M059J (cell line): ENCODE results near the gene CR1. TPM values are rescaled to one million over a fixed set of nuclear protein-coding genes. Genes with fewer than 3 reads are reported as not detected.
"Not testable (repeated sequence)": the region's sequence is repeated elsewhere in the genome, so short reads cannot be mapped to it uniquely, and the experiment has no call there.

Source experiments
- DNase-seq: peaks from one replicate; pipeline ENCODE4 v3.0.0-alpha.2; 2012; ENCODE audit warnings: low read depth
- total RNA-seq: library from RNA; depleted of rRNA; stranded (reverse); fragments of >200 nt; shearing (Covaris generic); gene quantifications from 2 replicates; pipeline ENCODE4 v1.2.3, GENCODE V29; 2014

The CR1 gene
- total RNA-seq, 1 experiment from 2014 or later = not detected

DNA sequence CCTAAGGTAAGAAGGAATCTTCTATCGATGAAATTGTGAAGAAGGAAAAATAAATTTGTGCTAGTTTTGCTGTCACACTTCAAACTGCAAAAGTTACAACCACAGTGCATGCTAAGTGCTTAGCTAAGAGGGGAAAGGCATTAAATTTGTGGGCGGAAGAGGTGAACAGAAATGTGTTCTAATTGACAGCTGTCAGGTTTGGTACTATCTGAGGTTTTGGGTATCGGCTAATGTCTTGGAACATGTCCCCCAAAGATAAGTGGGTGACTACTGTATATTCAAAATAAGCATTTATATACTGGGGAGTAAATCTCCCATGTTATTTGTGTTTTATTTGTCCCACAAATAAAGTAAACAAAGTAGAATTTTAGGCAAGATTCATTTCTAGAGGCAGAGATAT is 8.0 kb downstream of the CR1 start:
- no peak for DNase-seq

DNA sequence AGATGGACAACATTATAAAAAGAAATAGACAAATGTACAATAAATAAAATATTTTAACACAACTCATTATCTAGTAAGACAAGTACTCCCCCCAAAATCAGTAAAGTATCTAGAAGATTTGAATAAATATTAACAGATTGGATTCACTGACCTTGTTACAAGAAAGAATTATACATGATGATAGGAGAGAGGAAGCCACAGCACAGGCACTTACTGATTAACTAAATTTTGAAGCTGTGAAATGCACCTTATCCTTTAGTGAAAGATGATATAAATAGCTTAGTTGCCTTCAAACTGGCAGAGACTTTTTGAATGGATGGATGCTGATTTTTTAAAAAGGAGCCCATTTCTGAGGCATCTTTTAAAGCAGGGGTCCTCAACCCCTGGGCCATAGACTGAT is 8.5 kb downstream of the CR1 start:
- DNase-seq = no peak

DNA sequence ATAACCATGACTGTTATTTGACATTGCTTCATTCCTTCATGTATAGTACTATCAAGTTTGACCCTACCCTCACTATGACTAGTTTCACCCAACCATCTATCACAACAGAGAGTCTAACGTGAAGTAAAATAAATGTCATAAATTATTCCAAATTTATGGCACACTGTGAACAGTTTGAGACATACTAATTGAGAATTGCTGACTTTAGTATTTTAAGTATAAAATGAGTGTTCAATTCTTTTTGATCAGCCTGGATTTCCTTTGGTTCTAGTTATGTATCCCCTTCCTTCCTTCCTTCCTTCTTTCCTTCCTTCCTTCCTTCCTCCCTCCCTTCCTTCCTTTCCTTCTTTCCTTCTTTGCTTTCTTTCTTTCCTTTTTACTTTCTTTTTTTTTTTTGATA is 14.5 kb downstream of the CR1 start:
- DNase-seq = no peak

DNA sequence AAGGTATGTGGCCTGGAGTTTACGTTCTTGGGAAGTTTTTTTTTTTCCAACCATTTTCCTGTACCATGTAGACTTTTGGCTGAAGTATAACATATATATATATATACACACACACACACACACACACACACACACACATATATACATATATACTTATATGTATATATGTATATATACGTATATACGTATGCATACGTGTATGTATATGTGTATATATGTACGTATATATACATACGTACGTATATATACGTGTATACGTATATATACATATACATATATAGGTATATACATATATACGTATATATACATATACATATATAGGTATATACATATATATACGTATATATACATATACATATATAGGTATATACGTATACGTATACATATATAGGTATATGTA is 18.9 kb downstream of the CR1 start:
- no peak for DNase-seq

DNA sequence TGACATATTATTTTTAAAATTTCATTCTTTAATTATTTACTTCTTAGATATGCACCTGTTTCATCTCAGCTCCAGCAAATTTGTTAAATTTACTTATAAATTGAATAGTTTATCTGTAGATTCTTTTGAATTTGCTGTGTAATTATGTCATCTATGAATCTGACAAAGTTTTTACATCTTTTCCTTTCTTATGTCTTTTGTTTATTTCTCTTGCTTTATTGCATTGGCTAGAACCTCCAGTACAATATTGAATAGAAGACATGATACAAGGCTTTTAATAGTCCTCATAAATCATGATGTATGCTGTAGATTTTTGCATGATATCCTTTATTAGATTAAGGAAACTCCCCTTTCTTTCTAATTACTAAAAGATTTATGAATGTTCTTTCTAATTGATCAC is 20.8 kb downstream of the CR1 start:
- no peak for DNase-seq

DNA sequence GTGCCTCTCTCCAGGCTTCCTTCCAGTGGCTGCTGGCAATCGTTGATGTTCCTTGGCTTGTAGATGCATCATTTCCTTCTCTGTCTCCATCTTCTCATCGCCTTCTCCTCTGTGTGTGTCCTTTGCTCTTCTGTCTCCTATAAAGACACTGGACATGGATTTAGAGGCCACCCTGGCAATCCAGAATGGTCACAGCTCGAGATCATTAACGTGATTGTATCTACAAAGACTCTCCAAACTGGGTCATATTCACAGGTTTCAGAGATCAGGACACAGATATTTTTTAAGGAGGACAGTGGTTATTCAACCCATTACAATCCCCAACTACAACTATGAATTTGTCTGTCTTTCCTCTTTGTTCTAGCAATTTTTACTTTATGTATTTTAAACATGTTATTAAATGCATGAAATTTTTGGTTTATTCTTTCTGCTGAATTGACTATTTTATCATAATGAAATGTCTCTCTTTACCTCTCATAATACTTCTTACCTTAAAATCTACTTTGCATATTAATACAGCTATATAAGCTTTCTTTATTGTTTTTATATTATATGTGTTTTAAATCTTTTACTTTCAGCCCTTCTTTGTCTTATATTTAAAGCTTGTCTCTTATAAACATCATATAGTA is 22.8 kb downstream of the CR1 start:
- DNase-seq = no peak

DNA sequence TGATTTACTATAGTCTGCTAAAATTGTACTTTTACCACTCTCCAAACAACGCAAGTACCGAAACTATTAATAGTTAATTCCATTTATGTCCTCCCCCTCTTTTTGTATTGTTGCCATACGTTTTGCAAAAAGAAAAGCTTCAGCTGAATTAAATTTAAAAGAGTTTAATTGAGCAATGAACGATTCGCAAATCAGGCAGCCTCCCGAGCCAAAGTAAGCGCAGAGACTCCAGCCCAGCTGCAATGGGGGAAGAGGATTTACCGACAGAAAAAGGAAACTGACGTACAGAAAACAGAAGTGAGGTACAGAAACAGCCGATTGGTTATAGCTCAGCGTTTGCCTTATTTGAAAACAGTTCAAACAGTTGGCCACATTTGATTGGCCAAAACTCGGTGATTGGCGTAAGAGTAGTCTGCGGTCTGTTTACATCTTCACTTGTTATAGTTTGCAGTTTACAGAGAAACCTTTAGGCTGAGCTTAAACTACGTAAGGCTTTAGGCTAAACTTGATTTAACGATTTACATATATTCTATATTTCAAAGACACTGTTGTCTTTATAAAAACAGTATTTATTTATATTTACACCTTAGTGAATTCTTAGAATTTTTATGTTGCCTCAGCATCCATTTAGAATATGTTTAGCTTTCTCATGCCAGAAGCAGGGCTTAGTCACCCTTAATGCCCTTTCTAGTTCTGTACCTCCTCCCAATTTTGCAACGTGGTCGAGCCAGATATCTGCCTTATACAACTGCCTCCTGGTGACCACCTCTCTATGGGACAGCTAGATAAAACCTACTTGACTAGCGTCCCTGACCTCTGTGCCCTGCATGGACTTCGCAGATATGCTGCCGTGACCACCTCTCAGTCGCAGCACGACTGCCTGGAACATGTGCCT is 23.8 kb downstream of the CR1 start:
- no peak for DNase-seq

DNA sequence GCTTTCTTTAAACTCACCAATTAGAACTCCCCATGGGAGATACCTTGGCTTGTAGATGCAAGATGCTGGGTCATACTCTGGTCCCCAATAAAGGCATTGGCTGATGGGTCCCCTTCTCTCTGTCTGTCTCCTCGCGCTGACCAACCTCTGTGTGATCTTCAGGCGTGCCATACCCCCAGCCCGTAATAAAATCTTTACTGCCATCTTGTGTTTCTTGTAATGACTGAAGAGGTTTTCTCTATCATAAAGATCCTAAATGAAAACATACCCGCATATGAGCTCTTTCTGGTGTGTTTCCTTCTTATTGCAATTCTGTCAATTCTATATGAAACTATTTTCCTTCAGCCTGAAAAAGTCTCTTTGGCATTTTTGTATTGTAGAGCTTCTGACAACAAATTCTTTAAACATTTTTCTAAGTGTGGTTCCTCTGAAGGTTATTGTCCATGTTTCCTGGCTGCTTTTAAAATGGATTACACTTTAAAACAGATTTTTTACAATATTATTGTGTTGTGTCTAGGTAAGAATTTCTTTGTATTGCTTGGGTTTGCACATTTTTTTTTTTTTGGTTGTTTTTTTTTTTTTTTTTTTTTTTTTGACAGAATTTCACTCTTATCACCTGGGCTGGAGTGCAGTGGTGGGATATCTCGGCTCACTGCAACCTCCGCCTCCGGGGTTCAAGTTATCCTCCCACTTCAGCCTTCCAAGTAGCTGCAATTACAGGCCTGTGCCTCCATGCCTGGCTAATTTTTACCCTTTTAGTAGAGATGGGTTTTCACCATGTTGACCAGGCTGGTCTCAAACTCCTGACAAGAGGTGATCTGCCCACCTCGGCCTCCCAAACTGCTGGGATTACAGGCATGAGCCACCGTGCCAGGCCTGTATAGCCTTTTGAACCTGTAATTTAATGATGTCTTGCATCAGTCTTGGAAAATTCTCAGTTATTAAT is 24.7 kb downstream of the CR1 start:
- not testable (repeated sequence) for DNase-seq

DNA sequence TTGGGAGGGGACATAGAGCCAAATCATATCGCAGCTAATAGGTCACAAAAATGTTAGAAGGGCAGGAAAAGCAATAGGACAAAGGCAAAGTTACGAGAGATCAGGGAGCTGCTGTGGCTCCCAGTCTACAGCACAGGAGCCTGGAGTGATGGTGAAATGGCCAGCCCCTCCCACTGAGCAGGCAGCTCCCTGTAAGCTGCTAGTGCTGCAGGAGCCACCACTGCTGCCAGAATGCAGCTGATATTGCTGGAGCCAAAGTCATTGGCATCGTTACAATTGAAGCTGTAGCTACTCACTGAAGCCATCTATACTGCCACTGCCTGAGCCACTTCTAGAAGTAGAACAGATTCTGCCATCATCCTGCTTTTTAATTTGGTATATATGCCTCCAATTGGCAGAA is 29.3 kb downstream of the CR1 start:
- not testable (repeated sequence) for DNase-seq

DNA sequence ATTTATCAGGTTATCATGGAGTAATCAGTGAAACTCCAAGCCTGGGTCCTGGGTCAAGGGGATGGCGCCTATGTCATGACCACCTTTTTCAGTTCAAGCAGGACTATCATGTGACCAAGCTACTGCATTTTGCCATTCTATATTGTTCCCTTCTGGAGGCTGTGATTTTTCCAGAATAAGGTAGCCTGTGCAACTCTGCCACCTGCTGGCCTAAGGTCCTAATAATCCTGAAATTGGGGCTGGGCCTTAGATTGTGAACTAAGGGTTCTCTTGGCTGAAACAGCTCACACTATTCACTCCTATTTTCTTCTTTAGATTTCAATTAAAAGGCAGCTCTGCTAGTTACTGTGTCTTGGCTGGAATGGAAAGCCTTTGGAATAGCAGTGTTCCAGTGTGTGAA is 32.4 kb downstream of the CR1 start:
- DNase-seq = not testable (repeated sequence)

DNA sequence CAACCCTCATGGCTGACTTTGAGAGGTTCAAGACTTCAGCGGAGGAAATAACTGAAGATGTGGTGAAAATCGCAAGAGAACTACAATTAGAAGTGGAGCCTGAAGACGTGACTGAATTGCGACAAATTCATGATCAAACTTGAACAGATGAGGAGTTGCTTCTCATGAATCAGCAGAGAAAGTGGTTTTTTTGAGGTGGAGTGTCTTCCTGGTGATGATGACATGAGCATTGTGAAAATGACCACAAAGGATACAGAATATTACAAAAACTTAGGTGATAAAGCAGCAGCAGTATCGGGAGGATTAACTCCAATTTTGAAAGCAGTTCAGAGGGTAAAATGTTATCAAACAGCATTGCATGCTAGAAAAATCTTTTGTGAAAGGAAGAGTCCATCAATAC is 40.3 kb downstream of the CR1 start:
- DNase-seq = not testable (repeated sequence)

DNA sequence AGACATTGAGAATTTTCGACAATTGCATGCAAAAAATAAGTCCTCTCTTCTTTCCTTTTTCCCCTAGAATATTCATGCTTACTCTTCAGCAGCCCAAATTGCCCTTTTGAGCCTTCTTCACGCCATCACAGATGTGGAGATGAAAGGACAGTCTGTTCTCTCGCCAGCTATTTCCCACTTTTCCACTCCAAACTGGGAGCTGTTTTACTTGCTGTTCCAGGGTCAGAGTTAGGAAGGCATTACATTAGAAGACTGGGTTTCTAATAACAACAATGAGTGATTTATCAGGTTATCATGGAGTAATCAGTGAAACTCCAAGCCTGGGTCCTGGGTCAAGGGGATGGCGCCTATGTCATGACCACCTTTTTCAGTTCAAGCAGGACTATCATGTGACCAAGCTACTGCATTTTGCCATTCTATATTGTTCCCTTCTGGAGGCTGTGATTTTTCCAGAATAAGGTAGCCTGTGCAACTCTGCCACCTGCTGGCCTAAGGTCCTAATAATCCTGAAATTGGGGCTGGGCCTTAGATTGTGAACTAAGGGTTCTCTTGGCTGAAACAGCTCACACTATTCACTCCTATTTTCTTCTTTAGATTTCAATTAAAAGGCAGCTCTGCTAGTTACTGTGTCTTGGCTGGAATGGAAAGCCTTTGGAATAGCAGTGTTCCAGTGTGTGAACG is 50.9 kb downstream of the CR1 start:
- not testable (repeated sequence) for DNase-seq

DNA sequence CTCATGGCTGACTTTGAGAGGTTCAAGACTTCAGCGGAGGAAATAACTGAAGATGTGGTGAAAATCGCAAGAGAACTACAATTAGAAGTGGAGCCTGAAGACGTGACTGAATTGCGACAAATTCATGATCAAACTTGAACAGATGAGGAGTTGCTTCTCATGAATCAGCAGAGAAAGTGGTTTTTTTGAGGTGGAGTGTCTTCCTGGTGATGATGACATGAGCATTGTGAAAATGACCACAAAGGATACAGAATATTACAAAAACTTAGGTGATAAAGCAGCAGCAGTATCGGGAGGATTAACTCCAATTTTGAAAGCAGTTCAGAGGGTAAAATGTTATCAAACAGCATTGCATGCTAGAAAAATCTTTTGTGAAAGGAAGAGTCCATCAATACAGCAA is 58.9 kb downstream of the CR1 start:
- not testable (repeated sequence) for DNase-seq

DNA sequence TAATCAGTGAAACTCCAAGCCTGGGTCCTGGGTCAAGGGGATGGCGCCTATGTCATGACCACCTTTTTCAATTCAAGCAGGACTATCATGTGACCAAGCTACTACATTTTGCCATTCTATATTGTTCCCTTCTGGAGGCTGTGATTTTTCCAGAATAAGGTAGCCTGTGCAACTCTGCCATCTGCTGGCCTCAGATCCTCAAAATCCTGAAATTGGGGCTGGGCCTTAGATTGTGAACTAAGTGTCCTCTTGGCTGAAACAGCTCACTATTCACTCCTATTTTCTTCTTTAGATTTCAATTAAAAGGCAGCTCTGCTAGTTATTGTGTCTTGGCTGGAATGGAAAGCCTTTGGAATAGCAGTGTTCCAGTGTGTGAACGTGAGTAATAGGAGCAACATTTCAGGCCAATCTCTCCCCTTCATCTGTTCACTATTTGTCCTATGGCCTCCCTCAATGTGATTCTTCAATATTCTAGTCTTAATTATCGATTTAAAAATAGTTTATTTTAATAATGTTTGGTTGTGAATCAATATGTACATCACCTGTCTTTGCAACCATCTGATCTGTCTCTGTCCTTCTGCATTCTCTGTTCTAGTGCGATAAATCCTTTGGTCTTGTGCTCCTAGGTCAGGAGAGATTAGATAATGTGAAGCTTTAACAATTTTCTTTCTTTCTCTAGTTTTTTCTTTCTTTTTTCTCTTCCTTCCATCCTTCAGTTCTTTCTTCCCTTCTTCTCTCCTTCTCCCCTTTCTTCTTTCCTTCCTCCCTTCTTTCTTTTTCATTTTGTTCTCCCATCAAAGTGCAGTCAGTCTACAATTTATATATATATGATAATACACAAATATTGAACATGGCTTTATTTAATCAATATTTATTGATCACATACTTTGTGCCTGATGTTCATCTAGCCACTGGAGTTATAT is 69.8 kb downstream of the CR1 start:
- peak; percentile 21 for DNase-seq

DNA sequence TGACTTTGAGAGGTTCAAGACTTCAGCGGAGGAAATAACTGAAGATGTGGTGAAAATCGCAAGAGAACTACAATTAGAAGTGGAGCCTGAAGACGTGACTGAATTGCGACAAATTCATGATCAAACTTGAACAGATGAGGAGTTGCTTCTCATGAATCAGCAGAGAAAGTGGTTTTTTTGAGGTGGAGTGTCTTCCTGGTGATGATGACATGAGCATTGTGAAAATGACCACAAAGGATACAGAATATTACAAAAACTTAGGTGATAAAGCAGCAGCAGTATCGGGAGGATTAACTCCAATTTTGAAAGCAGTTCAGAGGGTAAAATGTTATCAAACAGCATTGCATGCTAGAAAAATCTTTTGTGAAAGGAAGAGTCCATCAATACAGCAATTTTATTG is 76.0 kb downstream of the CR1 start:
- not testable (repeated sequence) for DNase-seq

DNA sequence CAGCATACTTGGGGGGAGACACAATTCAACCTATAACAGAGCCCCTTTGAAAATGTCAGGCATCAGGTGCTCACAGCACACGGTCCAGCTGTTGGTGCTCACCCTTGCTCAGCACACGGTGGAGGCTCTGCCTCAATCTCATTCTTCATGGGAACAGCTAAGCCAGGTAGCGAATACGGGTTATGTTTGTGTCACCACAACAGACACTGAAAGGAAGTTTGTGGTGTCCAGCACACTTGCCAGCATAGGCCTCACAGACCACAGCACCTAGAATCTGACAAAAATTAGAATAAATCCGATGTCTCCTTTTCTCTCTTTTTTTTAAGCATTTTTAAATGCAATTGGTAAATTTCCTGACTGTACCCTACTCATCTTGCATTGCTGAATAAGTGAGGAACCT is 77.1 kb downstream of the CR1 start:
- not testable (repeated sequence) for DNase-seq

DNA sequence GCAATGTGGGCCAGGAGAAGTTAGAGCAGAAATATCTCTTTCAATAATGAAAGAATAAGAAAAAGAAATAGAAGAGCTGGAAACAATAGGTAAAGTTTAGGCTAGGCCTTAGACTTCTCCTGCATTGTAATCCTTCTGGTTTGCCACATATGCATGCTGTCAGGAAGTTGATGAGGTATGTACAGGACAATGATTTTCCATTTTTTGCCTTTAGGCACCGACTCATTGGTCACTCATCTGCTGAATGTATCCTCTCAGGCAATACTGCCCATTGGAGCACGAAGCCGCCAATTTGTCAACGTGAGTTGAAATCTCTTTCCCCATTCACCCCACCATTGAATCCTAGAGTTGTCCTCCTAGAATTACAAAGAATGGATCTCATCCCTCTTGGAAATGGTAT is 79.4 kb downstream of the CR1 start:
- DNase-seq = peak; percentile 35

DNA sequence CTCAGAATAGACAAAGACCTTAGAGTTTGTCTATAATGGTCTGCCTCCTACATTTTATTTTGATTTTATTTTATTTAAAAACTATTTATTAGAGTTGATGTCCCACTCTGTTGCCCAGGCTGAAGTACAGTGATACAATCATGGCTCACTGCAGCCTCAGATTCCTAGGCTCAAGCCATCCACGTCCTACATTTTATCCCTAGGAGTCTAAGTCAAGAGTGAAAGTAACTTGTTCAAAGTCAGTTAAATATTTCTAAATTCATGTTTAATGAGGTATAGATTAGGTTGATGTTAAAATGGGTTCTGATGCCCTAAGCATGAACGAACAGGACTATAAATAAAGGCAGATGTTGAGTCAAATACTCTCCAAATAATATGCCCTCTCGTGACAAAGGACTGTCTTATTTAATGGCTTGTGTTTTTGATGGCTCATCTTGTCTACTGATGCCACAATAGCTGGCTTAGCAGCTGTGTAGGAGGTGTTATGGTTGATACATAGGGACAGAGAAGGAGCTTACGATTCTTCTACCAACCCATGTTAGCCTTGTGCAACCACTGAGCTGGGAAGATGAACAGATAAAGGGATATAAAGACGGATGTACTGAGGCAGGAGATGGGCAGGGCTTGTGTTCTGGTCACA is 83.0 kb downstream of the CR1 start:
- no peak for DNase-seq

DNA sequence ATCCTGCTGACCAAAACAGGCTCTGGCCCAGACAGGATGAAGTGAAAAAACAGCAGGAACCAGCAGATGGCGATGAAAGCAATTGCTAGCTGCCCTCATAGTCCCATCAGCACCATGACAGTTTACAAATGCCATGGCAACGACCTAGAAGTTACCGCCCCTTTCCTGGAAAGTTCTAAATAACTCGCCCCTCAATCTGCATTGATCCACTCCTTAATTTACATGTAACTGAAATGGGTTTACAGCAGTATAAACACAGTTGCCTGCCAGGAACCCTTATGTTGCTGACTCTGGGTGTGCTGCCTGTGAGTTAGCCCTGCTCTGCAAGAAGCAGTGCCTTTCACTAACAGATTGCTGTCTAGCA is 83.5 kb downstream of the CR1 start:
- peak; percentile 76 for DNase-seq
